Gastrocnemius medialis (tissue), 4 donors: ENCODE results near the gene PLD2. TPM values are rescaled to one million over a fixed set of nuclear protein-coding genes. Genes with fewer than 3 reads are reported as not detected.

ENCODE experiments used
- ATAC-seq, 2 donors: fragments of 150-250 bp; one replicate each; pipeline ENCODE4 v1.9.1; 2016
- DNase-seq, 2 donors: peaks; one replicate each; pipeline ENCODE4 v3.0.0-alpha.2; 2019
- H3K27ac ChIP-seq, 4 donors: fragments of 200-600 bp; sonication (generic); 1 replicate in 1 of 4; 2 replicates in 3 of 4; pipeline ENCODE4 v1.5.1; 2016 to 2018; ENCODE audit warnings: mild to moderate bottlenecking in 2 of 4, moderate library complexity in 1 of 4
- H3K27me3 ChIP-seq, 3 donors: fragments of 200-600 bp; sonication (generic) in 2 of 3; 1 replicate in 1 of 3; 2 replicates in 2 of 3; pipeline versions ENCODE4 v1.5.1 to v1.6.0; 2016 to 2019; ENCODE audit warnings: mild to moderate bottlenecking in 1 of 3, moderate library complexity in 1 of 3
- H3K36me3 ChIP-seq, 2 donors: fragments of 200-600 bp; sonication (generic) in 1 of 2; one replicate each; pipeline ENCODE4 v1.5.1; 2017 to 2018
- H3K4me1 ChIP-seq, 2 donors: fragments of 200-600 bp; sonication (generic) in 1 of 2; one replicate each; pipeline ENCODE4 v1.5.1; 2016 to 2017; ENCODE audit warnings: mild to moderate bottlenecking in 2 of 2
- H3K4me3 ChIP-seq, 4 donors: fragments of 200-600 bp; sonication (generic) in 3 of 4; 1 replicate in 1 of 4; 2 replicates in 3 of 4; pipeline ENCODE4 v1.5.1; 2016 to 2019; ENCODE audit warnings: mild to moderate bottlenecking in 2 of 4
- H3K9me3 ChIP-seq, 3 donors: fragments of 200-600 bp; sonication (generic) in 2 of 3; 1 replicate in 1 of 3; 2 replicates in 2 of 3; pipeline ENCODE4 v1.5.1; 2016 to 2019
- CTCF ChIP-seq, 5 experiments: fragments of 450-650 bp in 3 of 5; fragments of 200-600 bp in 2 of 5; sonication (generic) in 2 of 5; IDR thresholded peaks in 4 of 5; conservative IDR thresholded peaks in 1 of 5; 1 replicate in 4 of 5; 2 replicates in 1 of 5; pipeline ENCODE4 v1.5.1; 2016 to 2019; ENCODE audit warnings: antibody characterized with exemption in 5 of 5, mild to moderate bottlenecking in 3 of 5, moderate library complexity in 3 of 5
- POLR2A ChIP-seq, 2 donors: fragments of 450-650 bp; IDR thresholded peaks; one replicate each; pipeline ENCODE4 v1.6.1; 2017; ENCODE audit warnings: antibody characterized with exemption in 2 of 2, mild to moderate bottlenecking in 2 of 2, moderate library complexity in 2 of 2
- in situ Hi-C, 4 donors: fragments of 200-750 bp; cut with MboI; loops; one replicate each; pipeline versions ENCODE4 v1.15.0 to v1.8.0; 2017; ENCODE audit warnings: low sequenced_read_pairs in 4 of 4
- intact Hi-C: fragments of 100-400 bp; cut with DNase I; formaldehyde crosslinking; loops from one replicate; pipeline ENCODE4 v1.15.1; 2023; ENCODE audit warnings: low total_unique reads
- total RNA-seq, 4 donors: library from RNA; depleted of rRNA; stranded (reverse); fragments of >200 nt; gene quantifications; one replicate each; pipeline versions ENCODE4 v1.1.0 to v1.2.3, GENCODE V29; 2016

PLD2 gene
- total RNA-seq, 4 donors from 2014 or later = 2.8 to 5.8 (median 4.2) TPM

GRCh38 chr17:4766723-4767122 is 40.2 kb upstream of the PLD2 start:
- H3K27me3 ChIP-seq = peaks cover 1 to 5% (median 2%) of the 10 kb centered on the region in 3 donors
- no peaks in the 10 kb centered on the region for H3K4me1 ChIP-seq
- in situ Hi-C loops = no loop called here
- DNase-seq = no peak
- H3K36me3 ChIP-seq = no peaks in the 10 kb centered on the region
- no peak overlapping the region for H3K27ac ChIP-seq
- no peak overlapping the region for H3K4me3 ChIP-seq
- intact Hi-C loops = no loop called here
- ATAC-seq = no peak
- TF ChIP-seq POLR2A (IDR thresholded peaks at IDR 0.05) = no peak
- H3K9me3 ChIP-seq = no peaks in the 10 kb centered on the region

- Histone ChIP-seq H3K27ac (no peak overlapping the region), H3K36me3 (no peaks in the 10 kb centered on the region), H3K4me1 (no peaks in the 10 kb centered on the region), H3K9me3 (no peaks in the 10 kb centered on the region), H3K4me3 (no peak overlapping the region), H3K27me3 (peaks cover 8 to 12% (median 9%) of the 10 kb centered on the region in 3 donors)
- TF ChIP-seq CTCF (IDR thresholded peaks at IDR 0.05 in 4 of 5, conservative IDR thresholded peaks at IDR 0.05 in 1 of 5) = no peak
- no peak for TF ChIP-seq POLR2A (IDR thresholded peaks at IDR 0.05)
- intact Hi-C loops = no loop called here
- in situ Hi-C loops = no loop called here
- ATAC-seq (no peak), DNase-seq (no peak)
These were observed 38.7 kb upstream of the PLD2 start for GRCh38 chr17:4768298-4768697.

- Histone ChIP-seq H3K4me1 (no peaks in the 10 kb centered on the region), H3K27me3 (peaks cover 8 to 12% (median 10%) of the 10 kb centered on the region in 3 donors), H3K36me3 (no peaks in the 10 kb centered on the region), H3K9me3 (no peaks in the 10 kb centered on the region), H3K27ac (no peak overlapping the region), H3K4me3 (no peak overlapping the region)
- ATAC-seq = no peak
- intact Hi-C loops (no loop called here), in situ Hi-C loops (no loop called here)
- TF ChIP-seq POLR2A (IDR thresholded peaks at IDR 0.05) = no peak
- no peak for DNase-seq
These were observed 37.3 kb upstream of the PLD2 start for GRCh38 chr17:4769628-4770027.

GRCh38 chr17:4771519-4772234 is 35.3 kb upstream of the PLD2 start, which contains the start of gene TM4SF5:
Gene TM4SF5 (plus strand): TSS chr17:4771886. CDS start chr17:4771923, 37 bp downstream.
- DNase-seq (no peak), ATAC-seq (no peak)
- H3K9me3 ChIP-seq = no peaks in the 10 kb centered on the region
- in situ Hi-C loops (no loop called here), intact Hi-C loops (no loop called here)
- H3K36me3 ChIP-seq = no peaks in the 10 kb centered on the region
- no peaks in the 10 kb centered on the region for H3K4me1 ChIP-seq
- H3K4me3 ChIP-seq = no peak within 1 kb of the TSS
- peaks cover 8 to 12% (median 10%) of the 10 kb centered on the region in 3 donors for H3K27me3 ChIP-seq
- no peak within 1 kb of the TSS for H3K27ac ChIP-seq
- no peak for TF ChIP-seq POLR2A (IDR thresholded peaks at IDR 0.05)
- TF ChIP-seq CTCF (IDR thresholded peaks at IDR 0.05 in 4 of 5, conservative IDR thresholded peaks at IDR 0.05 in 1 of 5) = no peak

GRCh38 chr17:4772235-4772613 is 34.7 kb upstream of the PLD2 start:
- no peak overlapping the region for H3K27ac ChIP-seq
- TF ChIP-seq CTCF (IDR thresholded peaks at IDR 0.05 in 4 of 5, conservative IDR thresholded peaks at IDR 0.05 in 1 of 5) (no peak), POLR2A (IDR thresholded peaks at IDR 0.05) (no peak)
- DNase-seq (no peak), ATAC-seq (no peak)
- H3K4me3 ChIP-seq = no peak overlapping the region
- no peaks in the 10 kb centered on the region for H3K4me1 ChIP-seq
- in situ Hi-C loops (no loop called here), intact Hi-C loops (no loop called here)
- no peaks in the 10 kb centered on the region for H3K9me3 ChIP-seq
- H3K27me3 ChIP-seq = peaks cover 8 to 12% (median 10%) of the 10 kb centered on the region in 3 donors
- H3K36me3 ChIP-seq = no peaks in the 10 kb centered on the region
